Brain pericyte (primary cell): ENCODE results near the gene TRMT10A.

Source experiments
- DNase-seq: peaks from one replicate; pipeline ENCODE4 v3.0.0-alpha.2; 2012; ENCODE audit warnings: low read depth, low spot score

Gene TRMT10A

DNA sequence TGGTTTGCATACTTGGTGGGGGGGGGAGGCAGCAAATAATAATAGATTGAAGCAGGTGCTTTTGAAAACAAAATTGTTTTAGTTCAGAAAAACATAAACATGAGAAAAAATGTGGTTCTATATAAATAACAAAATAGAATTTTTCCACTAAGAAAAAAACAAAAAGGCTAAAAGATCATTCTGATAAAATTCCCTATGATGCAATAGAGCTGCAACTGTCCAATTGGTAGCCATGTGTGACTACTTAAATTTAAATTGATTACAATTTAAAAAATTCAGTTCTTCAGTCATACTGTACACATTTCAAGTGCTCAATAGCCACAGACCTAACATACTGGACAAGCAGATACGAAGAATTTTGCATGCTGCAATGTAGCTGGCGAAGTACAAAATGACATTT, 11.0 kb downstream of the TRMT10A start:
- DNase-seq: no peak

DNA sequence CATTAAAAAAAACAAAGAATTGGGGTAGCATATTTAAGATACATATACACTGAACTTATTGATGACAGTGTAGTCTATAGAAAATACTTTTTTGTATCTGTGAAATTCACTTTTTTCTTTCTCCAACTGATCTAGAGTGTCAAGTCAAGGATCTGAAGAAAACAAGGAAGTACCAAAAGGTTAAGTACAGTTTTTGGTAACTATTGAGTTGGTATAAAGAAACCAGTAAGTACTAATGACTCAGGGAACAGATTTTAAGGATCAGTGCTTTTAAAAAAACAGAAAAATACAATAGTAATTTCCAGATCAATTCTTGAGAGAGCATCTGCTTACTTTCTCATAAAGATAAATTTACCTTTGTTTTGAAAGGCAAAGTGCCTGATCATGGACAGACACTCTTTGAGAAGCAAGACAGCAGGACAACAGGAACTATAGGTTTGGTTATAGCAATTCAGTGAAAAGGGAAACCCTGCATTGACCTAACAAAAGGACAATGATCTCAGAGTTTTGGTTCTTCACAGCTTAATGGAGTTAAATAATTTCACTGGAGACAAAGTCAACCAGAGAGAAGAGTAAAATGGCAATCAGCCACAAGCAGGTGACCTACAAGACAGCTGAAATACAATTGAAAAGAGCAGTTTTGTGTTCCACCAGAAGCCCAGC, 23.4 kb downstream of the TRMT10A start:
- no peak for DNase-seq

DNA sequence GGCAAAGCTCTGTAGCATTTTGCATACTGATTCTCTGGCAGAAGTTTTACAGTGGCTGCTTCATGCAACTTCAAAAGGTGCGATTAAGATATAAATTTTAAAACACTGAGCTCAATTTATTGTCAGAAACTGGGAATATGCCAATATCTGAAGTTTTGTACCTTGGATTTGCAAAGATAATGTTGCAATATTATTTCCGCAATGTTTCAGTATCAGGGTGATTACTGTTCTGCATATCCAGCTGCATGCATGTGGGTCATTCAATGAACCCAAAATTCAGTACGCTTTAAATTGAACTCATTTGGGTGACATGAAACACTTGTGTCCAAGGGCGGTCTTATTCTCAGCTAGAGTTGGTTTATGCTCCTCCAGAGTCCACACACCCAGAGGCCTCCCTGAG, 26.2 kb downstream of the TRMT10A start:
- no peak for DNase-seq

DNA sequence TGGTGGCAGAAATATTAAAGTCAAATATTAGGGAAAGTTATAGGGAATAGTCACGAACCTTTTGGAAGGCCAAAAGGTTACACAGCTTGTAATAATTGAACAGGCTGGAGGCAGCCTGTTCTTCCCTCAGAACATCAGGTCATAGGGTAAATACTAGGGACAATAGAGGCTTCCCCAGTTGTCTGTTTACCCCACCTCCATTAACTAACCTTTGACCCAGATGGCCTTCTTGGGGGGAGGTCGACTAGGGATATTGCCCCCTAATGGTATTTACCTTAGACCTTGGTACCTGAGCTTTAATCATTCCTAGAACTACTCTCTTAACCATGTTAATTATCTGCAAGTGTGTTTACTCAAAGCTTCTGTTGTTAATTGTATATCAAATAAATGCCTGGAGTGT, 27.0 kb downstream of the TRMT10A start:
- DNase-seq: no peak

DNA sequence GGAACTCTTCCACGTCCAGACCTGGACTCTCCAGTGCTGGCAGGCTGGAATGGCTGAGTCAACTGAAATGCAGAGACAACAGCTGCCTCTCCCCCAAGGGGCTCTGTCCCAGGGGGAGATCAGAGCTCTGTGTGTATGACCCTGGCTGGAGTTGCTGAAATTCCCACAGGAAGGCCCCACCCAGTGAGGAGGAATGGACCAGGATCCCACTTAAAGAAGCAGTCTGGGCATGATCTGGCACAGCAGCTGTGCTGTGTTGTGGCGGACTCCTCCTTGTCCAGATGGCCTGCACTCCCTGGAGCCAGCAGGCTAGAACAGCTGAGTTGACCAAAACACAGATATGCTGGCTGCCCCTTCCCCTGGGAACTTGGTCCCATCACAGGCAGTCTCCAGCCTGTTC, 27.6 kb downstream of the TRMT10A start:
- DNase-seq: peak; percentile 37

DNA sequence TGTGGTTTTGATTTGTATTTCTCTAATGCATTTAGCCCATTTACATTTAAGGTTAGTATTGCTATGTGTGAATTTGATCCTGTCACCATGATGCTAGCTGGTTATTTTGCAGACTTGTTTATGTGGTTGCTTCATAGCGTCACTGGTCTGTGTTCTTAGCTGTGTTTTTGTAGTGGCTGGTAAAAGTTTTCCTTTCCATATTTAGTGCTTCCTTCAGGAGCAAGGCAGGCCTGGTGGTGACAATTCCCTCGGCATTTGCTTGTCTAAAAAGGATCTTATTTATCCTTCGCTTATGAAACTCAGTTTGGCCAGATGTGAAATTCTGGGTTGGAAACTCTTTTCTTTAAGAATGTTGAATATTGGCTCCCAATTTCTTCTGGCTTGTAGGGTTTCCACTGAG, 29.1 kb downstream of the TRMT10A start:
- DNase-seq: peak; percentile 21

DNA sequence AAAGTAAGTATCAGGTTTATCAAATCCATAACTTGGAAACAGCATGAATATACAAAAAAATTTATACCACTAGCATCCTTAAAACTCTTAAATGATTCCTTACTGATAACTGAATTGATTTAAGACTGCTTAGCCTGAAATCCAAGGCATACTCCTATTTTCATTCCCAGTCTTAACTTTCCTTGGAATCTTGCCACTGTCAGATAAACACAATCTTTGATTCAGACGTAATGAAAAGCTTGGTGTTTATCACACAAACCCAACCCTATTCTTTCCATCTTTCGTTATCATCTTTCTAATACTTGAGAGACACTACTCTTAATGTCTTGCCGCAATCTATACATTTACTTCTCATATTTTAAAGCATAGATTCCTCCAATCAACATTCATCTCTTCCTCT, 33.9 kb downstream of the TRMT10A start:
- DNase-seq: no peak

DNA sequence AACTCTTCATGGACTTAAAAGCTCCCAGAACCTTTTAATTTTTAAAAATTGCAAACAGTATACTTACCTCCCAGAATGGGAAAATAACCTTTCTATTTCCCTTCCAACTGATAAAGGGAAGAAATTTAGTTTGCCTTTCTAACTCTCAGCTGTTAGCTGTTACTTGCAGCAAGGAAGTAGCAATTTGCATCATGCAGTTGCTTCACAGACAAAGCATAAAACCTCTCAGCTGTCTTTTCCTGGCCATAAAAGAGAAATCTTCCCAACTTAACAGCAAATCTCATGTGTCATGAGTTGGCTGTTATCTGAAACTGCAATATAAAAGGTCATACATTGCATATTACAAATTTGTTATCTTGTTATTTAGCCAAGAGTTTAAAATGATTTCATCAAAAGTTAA, 34.6 kb downstream of the TRMT10A start:
- no peak for DNase-seq

DNA sequence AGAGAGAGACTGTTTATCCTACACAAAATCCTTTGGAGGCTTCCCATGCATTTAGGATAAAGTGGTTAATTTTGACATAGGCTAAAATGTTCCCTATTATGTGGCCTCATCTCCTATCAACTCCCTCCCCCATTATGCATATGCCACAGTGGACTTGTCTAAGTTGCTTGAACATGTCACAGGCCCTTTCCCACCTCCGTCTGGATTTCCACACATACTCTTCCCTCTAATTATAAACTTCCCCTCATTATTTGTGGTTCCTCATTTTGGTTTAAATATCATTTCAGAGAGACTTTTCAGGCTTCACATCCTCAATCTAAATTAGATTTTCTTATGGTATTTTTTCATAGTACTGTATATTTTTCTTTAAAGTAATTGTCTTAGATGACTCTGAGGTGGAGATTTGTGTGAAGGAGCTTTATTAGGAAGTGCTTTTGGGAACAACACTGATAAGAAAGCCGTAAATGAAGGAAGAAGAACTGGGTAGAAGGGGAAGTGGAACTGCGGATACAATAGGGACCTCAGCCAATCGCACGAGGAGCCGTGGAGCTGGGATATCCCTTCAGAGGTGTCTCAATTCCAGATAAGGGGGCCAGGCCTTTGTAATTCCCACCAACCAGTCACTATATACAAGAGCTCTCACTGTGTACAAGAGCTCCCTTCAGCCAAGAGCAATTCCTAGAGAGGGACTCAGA, 45.1 kb downstream of the TRMT10A start:
- DNase-seq: no peak

DNA sequence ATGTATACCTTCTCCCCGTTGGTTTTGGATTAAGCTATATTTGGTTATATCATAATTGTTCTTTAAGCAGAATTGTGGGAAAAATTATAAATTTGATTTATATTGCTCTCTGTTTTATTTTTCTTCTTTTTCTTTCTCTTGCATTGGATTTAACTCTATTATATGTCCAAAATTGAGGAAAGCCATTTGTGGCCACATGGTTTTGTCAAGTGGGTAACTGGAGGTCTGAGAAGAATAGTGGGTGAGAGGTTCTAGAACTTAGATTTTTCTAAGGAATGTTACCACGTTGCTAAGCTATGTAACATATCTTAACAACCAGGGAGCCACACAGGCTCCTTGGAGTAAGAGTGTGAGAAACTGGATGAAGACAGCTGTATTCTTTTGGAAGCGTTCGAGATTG, 53.1 kb downstream of the TRMT10A start, which contains the start of gene C4orf17:
C4orf17 (plus strand) TSS at position 301 of the 400 bp plus-strand sequence. CDS start 2,061 bp downstream, outside the sequence.
- no peak for DNase-seq

DNA sequence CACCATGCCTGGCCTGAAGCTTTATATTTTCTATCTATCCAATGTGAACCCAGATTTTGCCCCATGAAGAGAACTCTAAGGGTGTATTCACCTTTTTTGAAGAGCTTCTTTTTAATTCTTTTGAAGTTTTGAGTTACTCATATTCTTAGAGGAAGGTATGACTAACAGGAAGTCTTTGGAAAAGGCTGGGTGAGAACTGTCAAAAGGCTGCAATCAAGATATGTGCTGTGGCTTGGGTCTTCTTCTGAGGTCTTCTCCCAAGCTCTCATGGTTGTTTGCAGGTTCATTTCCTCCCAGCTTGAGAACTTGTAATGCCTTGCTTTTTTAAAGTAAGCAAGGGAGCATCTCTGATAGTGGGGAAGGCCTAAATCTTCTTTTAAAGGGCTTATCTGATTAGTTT, 56.1 kb downstream of the TRMT10A start:
- no peak for DNase-seq

DNA sequence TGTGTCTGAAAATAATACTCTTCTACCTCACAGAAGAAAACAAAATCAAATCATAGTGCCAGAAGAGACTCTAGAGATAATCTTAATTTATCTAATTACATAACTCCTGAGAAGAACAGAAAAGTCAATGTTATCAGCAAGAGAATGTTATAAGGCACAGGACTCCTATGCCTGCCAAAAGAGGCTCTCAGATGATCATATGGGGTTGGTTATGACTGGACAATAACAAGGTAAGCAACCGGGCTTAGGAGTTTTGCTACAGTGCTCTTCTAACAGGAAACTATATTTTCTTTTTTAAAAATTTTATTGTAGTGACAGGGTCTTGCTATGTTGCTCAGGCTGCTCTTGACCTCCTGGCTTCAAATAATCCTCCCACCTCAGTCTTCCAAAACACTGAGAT, 56.5 kb downstream of the TRMT10A start:
- no peak for DNase-seq

DNA sequence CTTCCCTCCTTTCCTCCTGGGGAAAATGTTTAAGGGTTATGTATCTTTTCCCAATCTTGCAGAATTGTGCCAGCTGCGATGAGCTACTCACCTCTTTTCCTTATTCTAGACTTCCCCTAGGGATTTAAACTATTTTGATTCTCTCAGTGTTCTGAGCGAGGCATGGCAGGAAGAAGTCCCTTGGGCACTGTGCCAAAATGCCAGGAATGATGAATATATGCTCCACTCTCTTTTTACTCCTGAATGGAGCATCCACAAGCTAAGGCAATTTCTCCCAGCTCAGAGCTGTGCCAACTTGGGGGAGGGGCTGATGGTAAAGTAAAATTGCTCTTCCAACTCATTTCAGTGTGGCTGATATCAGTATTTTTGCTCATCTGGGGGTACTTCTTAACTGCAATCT, 57.1 kb downstream of the TRMT10A start:
- no peak for DNase-seq

DNA sequence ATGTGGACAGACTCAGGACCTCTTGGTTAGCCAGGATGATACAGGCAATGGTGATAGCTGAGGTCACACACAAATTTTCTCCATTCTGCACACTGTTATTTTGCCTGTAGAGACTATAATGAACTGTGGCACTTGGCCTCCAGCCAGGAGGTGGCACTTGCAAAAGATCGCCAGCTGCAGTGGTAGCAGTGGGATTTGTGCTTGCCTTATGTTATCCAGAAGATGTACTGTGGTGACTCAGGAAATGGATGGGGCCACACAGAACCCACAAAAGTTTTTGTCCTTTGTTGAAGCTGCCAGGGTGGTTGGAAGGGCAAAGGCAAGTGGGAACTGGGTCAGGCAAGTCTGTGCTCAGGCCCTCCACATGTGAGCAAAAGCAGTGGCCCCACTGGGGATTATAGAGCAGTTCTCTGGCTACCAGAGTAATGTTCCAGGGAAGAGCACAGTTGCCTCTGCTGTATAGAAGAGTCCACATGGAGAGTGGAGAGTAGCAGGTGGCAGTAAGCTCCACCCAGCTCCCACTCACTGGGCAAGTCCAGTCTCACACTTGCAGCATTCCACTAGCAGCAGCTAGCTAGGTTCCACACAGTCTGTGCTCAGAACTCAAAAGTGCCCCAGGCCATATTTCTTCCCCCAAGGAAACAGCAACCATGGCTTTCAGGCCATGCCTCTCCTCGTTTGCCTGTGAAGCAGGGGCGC, 58.9 kb downstream of the TRMT10A start:
- DNase-seq: no peak
